KMS-11 (cell line): ENCODE results near the gene BNC2.

Experiments used
- H2AFZ ChIP-seq: fragments of 200-600 bp; sonication (generic); 2 replicates; pipeline ENCODE4 v1.6.1; 2016; ENCODE audit warnings: antibody characterized with exemption, mixed run types, low read depth
- H3K27ac ChIP-seq: fragments of 200-600 bp; sonication (generic); 2 replicates; pipeline ENCODE4 v1.6.1; 2016; ENCODE audit warnings: mild to moderate bottlenecking, mixed run types
- H3K27me3 ChIP-seq: fragments of 200-600 bp; sonication (generic); 2 replicates; pipeline ENCODE4 v1.6.1; 2017; ENCODE audit warnings: mild to moderate bottlenecking, low read depth, mixed run types, moderate library complexity; ENCODE audit not compliant: insufficient read depth
- H3K36me3 ChIP-seq: fragments of 200-600 bp; sonication (generic); 2 replicates; pipeline ENCODE4 v1.6.1; 2017; ENCODE audit warnings: mild to moderate bottlenecking, mixed run types; ENCODE audit not compliant: insufficient read depth
- H3K4me1 ChIP-seq: fragments of 200-600 bp; sonication (generic); 2 replicates; pipeline ENCODE4 v1.6.1; 2016; ENCODE audit warnings: mild to moderate bottlenecking, low read depth, mixed run types; ENCODE audit not compliant: poor library complexity, severe bottlenecking
- H3K4me2 ChIP-seq: fragments of 200-600 bp; sonication (generic); 2 replicates; pipeline ENCODE4 v1.7.0; 2016; ENCODE audit warnings: mild to moderate bottlenecking, mixed run types
- H3K4me3 ChIP-seq: fragments of 200-600 bp; sonication (generic); IDR thresholded peaks from 2 replicates; pipeline ENCODE4 v1.6.1; 2017; ENCODE audit warnings: low read depth, low read length, mixed read lengths; ENCODE audit not compliant: insufficient read depth
- H3K79me2 ChIP-seq: fragments of 200-600 bp; sonication (generic); 2 replicates; pipeline ENCODE4 v1.6.1; 2016; ENCODE audit warnings: low read depth, mixed run types; ENCODE audit not compliant: insufficient read depth
- H3K9ac ChIP-seq: fragments of 200-600 bp; sonication (generic); 2 replicates; pipeline ENCODE4 v1.6.1; 2016; ENCODE audit warnings: mild to moderate bottlenecking, mixed run types
- H4K20me1 ChIP-seq: fragments of 200-600 bp; sonication (generic); 2 replicates; pipeline ENCODE4 v1.6.1; 2016; ENCODE audit warnings: mild to moderate bottlenecking, mixed run types; ENCODE audit not compliant: insufficient read depth
- CTCF ChIP-seq: fragments of 200-600 bp; sonication (generic); conservative IDR thresholded peaks from 2 replicates; pipeline ENCODE4 v1.6.1; 2017; ENCODE audit warnings: low read depth, mild to moderate bottlenecking, antibody characterized with exemption, low read length, moderate library complexity, mixed read lengths

The BNC2 gene

GRCh38 chr9:16712787-16713186 lies 157.7 kb downstream of the BNC2 start:
- no peak overlapping the region for H3K27ac ChIP-seq
- no peaks in the 10 kb centered on the region for H3K36me3 ChIP-seq
- no peaks in the 10 kb centered on the region for H3K4me1 ChIP-seq

GRCh38 chr9:16710888-16711287 lies 159.6 kb downstream of the BNC2 start:
- Histone ChIP-seq H3K4me1 (no peaks in the 10 kb centered on the region), H3K4me2 (no peak overlapping the region), H3K9ac (no peak overlapping the region), H3K27me3 (no peaks in the 10 kb centered on the region), H3K4me3 (no peak overlapping the region), H4K20me1 (no peaks in the 10 kb centered on the region), H2AFZ (no peak overlapping the region), H3K36me3 (no peaks in the 10 kb centered on the region), H3K27ac (no peak overlapping the region), H3K79me2 (no peaks in the 10 kb centered on the region)
- TF ChIP-seq CTCF = no peak

More at GRCh38 chr9:16712787-16713186, 157.7 kb downstream of the BNC2 start:
- Histone ChIP-seq H3K27me3 (no peaks in the 10 kb centered on the region), H3K4me3 (no peak overlapping the region), H4K20me1 (no peaks in the 10 kb centered on the region), H3K79me2 (no peaks in the 10 kb centered on the region), H2AFZ (no peak overlapping the region), H3K9ac (no peak overlapping the region), H3K4me2 (no peak overlapping the region)
- no peak for TF ChIP-seq CTCF

- no peaks in the 10 kb centered on the region for H3K36me3 ChIP-seq
- no peaks in the 10 kb centered on the region for H3K79me2 ChIP-seq
- H2AFZ ChIP-seq = no peak overlapping the region
- H3K4me2 ChIP-seq = no peak overlapping the region
- H3K27me3 ChIP-seq = no peaks in the 10 kb centered on the region
- H4K20me1 ChIP-seq = no peaks in the 10 kb centered on the region
- no peak overlapping the region for H3K9ac ChIP-seq
- H3K4me3 ChIP-seq = no peak overlapping the region
- no peaks in the 10 kb centered on the region for H3K4me1 ChIP-seq
- no peak for TF ChIP-seq CTCF
- H3K27ac ChIP-seq = no peak overlapping the region
Observed at GRCh38 chr9:16709924-16710323, 160.5 kb downstream of the BNC2 start.

- no peak for TF ChIP-seq CTCF
- Histone ChIP-seq H3K4me3 (no peak overlapping the region), H3K4me2 (no peak overlapping the region), H3K27ac (no peak overlapping the region), H3K4me1 (no peaks in the 10 kb centered on the region), H3K79me2 (no peaks in the 10 kb centered on the region), H2AFZ (no peak overlapping the region), H3K27me3 (no peaks in the 10 kb centered on the region), H4K20me1 (no peaks in the 10 kb centered on the region), H3K9ac (no peak overlapping the region), H3K36me3 (no peaks in the 10 kb centered on the region)
Observed at GRCh38 chr9:16708656-16709435, 161.6 kb downstream of the BNC2 start.
